Loucy (cell line): ENCODE measurements around the gene UBASH3A.

Experiments used
- CTCF ChIP-seq: fragments of 200-600 bp; sonication (generic); conservative IDR thresholded peaks from 2 replicates; pipeline ENCODE4 v1.5.1; 2014; ENCODE audit warnings: mild to moderate bottlenecking, antibody characterized with exemption, low read length
- EZH2phosphoT487 ChIP-seq: fragments of 200-600 bp; IDR thresholded peaks from 2 replicates; pipeline ENCODE4 v1.6.1; 2018; ENCODE audit warnings: antibody characterized with exemption, mild to moderate bottlenecking, moderate library complexity, borderline replicate concordance

GRCh38 chr21:42395302-42395701, 8.4 kb upstream of the UBASH3A start:
- TF ChIP-seq CTCF (no peak), EZH2phosphoT487 (no peak)
